ENCODE measurements around the gene PPP3CB.

GRCh38 chr10:73449113-73449512 is 46.7 kb downstream of the PPP3CB start:
- TF ChIP-seq CTCF (IDR thresholded peaks at IDR 0.05 in 4 of 5, conservative IDR thresholded peaks at IDR 0.05 in 1 of 5) (no peak), POLR2A (IDR thresholded peaks at IDR 0.05) (no peak)

Measured in gastrocnemius medialis (tissue), 4 donors.